Tibial nerve (tissue), 4 donors: ENCODE results near the gene ZNF791.

ENCODE experiments used
- CTCF ChIP-seq, 5 experiments: fragments of 200-600 bp in 3 of 5; fragments of 450-650 bp in 2 of 5; sonication (generic) in 3 of 5; IDR thresholded peaks; one replicate each; pipeline ENCODE4 v1.5.1; 2016 to 2019; ENCODE audit warnings: antibody characterized with exemption in 5 of 5, mild to moderate bottlenecking in 3 of 5, moderate library complexity in 2 of 5
- EP300 ChIP-seq, 2 donors: sonication (generic); formaldehyde crosslinking; IDR thresholded peaks; one replicate each; pipeline ENCODE4 v1.6.1; 2017; ENCODE audit warnings: antibody characterized with exemption in 2 of 2, mild to moderate bottlenecking in 1 of 2
- POLR2A ChIP-seq, 2 donors: fragments of 450-650 bp; IDR thresholded peaks; one replicate each; pipeline ENCODE4 v1.6.1; 2017; ENCODE audit warnings: antibody characterized with exemption in 2 of 2, mild to moderate bottlenecking in 2 of 2, moderate library complexity in 2 of 2

GRCh38 chr19:12665671-12666264 lies 55.0 kb downstream of the ZNF791 start:
- TF ChIP-seq CTCF (IDR thresholded peaks at IDR 0.05), result no peak
- TF ChIP-seq POLR2A (IDR thresholded peaks at IDR 0.05), result no peak
- TF ChIP-seq EP300 (IDR thresholded peaks at IDR 0.05), result no peak
